ENCODE measurements around the gene TRPC5OS.

Gene TRPC5OS

GRCh38 chrX:111875881-111876280 is at the start of gene TRPC5OS:
TSS of gene TRPC5OS (plus strand) at chrX:111876181. CDS start at chrX:111901850, 25,669 bp downstream.
- no peak for DNase-seq (ENCODE audit: low read depth)

- DNase-seq (ENCODE audit: low read depth) = no peak
These were observed 46.6 kb upstream of the TRPC5OS start for GRCh38 chrX:111829345-111829744.

- no peak for DNase-seq (ENCODE audit: low read depth)
These were observed 45.4 kb upstream of the TRPC5OS start for GRCh38 chrX:111830571-111830970.

GRCh38 chrX:111831343-111831742 is 44.6 kb upstream of the TRPC5OS start:
- DNase-seq (ENCODE audit: low read depth) = no peak

GRCh38 chrX:111837197-111837596 is 38.8 kb upstream of the TRPC5OS start:
- no peak for DNase-seq (ENCODE audit: low read depth)

GRCh38 chrX:111847491-111848133 is 28.4 kb upstream of the TRPC5OS start:
- DNase-seq (ENCODE audit: low read depth) = no peak

- no peak for DNase-seq (ENCODE audit: low read depth)
These were observed 27.4 kb upstream of the TRPC5OS start for GRCh38 chrX:111848541-111848940.

- no peak for DNase-seq (ENCODE audit: low read depth)
These were observed 25.0 kb upstream of the TRPC5OS start for GRCh38 chrX:111850975-111851374.

- no peak for DNase-seq (ENCODE audit: low read depth)
These were observed 21.2 kb upstream of the TRPC5OS start for GRCh38 chrX:111854556-111855490.

- no peak for DNase-seq (ENCODE audit: low read depth)
These were observed 18.4 kb upstream of the TRPC5OS start for GRCh38 chrX:111857534-111858060.

GRCh38 chrX:111861605-111862004 is 14.4 kb upstream of the TRPC5OS start:
- DNase-seq (ENCODE audit: low read depth) = no peak

- DNase-seq (ENCODE audit: low read depth) = no peak
These were observed 8.7 kb upstream of the TRPC5OS start for GRCh38 chrX:111867236-111867635.

- no peak for DNase-seq (ENCODE audit: low read depth)
These were observed 7.0 kb upstream of the TRPC5OS start for GRCh38 chrX:111868726-111869638.

- no peak for DNase-seq (ENCODE audit: low read depth)
These were observed 6.3 kb upstream of the TRPC5OS start for GRCh38 chrX:111869639-111870034.

- DNase-seq (ENCODE audit: low read depth) = no peak
These were observed 1.7 kb upstream of the TRPC5OS start for GRCh38 chrX:111874241-111874640.

GRCh38 chrX:111876646-111877045 is 665 bp downstream of the TRPC5OS start:
- no peak for DNase-seq (ENCODE audit: low read depth)

GRCh38 chrX:111877681-111878080 is 1.7 kb downstream of the TRPC5OS start:
- no peak for DNase-seq (ENCODE audit: low read depth)

- no peak for DNase-seq (ENCODE audit: low read depth)
These were observed 4.8 kb downstream of the TRPC5OS start for GRCh38 chrX:111880735-111881134.

- DNase-seq (ENCODE audit: low read depth) = no peak
These were observed 5.7 kb downstream of the TRPC5OS start for GRCh38 chrX:111881715-111882114.

GRCh38 chrX:111886678-111887077 is 10.7 kb downstream of the TRPC5OS start:
- no peak for DNase-seq (ENCODE audit: low read depth)

GRCh38 chrX:111888600-111888999 is 12.6 kb downstream of the TRPC5OS start:
- no peak for DNase-seq (ENCODE audit: low read depth)

GRCh38 chrX:111892375-111892774 is 16.4 kb downstream of the TRPC5OS start:
- no peak for DNase-seq (ENCODE audit: low read depth)
